Loucy (cell line): ENCODE data around the gene LENG9.

Experiments
- CTCF ChIP-seq: fragments of 200-600 bp; sonication (generic); conservative IDR thresholded peaks from 2 replicates; pipeline ENCODE4 v1.5.1; 2014; ENCODE audit warnings: mild to moderate bottlenecking, antibody characterized with exemption, low read length
- EZH2phosphoT487 ChIP-seq: fragments of 200-600 bp; IDR thresholded peaks from 2 replicates; pipeline ENCODE4 v1.6.1; 2018; ENCODE audit warnings: antibody characterized with exemption, mild to moderate bottlenecking, moderate library complexity, borderline replicate concordance

DNA sequence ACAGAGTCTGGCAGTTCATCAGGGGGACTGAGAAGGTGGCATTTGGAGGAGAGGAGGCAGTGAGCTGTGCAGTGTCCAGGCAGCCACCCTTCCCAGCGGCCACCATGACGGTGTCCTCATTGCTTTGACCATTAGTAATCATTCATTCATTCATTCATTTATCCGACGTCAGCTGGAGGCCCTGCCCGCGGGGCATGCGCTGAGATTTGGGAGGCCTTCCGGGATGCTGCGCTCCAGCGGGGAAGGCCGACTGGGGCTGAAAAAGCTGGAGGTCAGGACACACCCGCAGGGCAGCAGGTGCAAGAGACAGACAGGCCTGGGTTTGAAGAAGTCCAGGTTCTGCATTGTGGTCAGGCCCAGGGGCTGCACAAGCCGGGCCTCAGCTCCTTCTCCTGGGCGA lies 39.4 kb downstream of the LENG9 start:
- TF ChIP-seq EZH2phosphoT487 (no peak), CTCF (no peak)
